Measurements from ENCODE around the gene GRIK3. TPM values are rescaled to one million over a fixed set of nuclear protein-coding genes. Genes with fewer than 3 reads are reported as not detected.

GRIK3 gene
- total and polyA plus RNA-seq, 2 experiments from 2014 or later, result 0.31 to 2.9 TPM

- Histone ChIP-seq H3K9me2 (ENCODE audit: insufficient read depth) (0 out of 2 replicates have a peak, but pooled peaks cover 2% of the 10 kb centered on the region), H4K20me1 (replicated peaks; ENCODE audit: insufficient read depth) (no peaks in the 10 kb centered on the region), H3K4me1 (ENCODE audit: insufficient read depth) (peaks cover 21% of the 10 kb centered on the region), H3K4me2 (no peak overlapping the region), H3F3A (replicated peaks; ENCODE audit: low read depth) (no peaks in the 10 kb centered on the region), H3K27ac (ENCODE audit: low read depth) (no peak overlapping the region), H3K4me3 (no peak overlapping the region), H2AFZ (no peak overlapping the region), H3K27me3 (ENCODE audit: insufficient read depth) (no peaks in the 10 kb centered on the region), H3K36me3 (ENCODE audit: insufficient read depth) (no peaks in the 10 kb centered on the region), H3K79me2 (replicated peaks; ENCODE audit: insufficient read depth) (no peaks in the 10 kb centered on the region)
- Mint-ChIP-seq H3K9me3 (no peaks in the 10 kb centered on the region; the same call in 2 of the 3 replicates), H3K27me3 (ENCODE audit: insufficient read depth, low read depth, poor library complexity) (peaks cover 17% of the 10 kb centered on the region), H3K4me1 (peaks cover 42% of the 10 kb centered on the region), H3K36me3 (ENCODE audit: low read depth) (no peaks in the 10 kb centered on the region; the same call in 2 of the 3 replicates), H3K4me3 (no peak overlapping the region), H3K27ac (no peak overlapping the region)
- DNase-seq (ENCODE audit: low spot score) (no peak), ATAC-seq (no peak)
- TF ChIP-seq ETS1 (IDR thresholded peaks at IDR 0.05) (no peak), POLR2AphosphoS5 (IDR thresholded peaks at IDR 0.05; ENCODE audit: low read depth) (no peak), CREB1 (CRISPR knock-in tag; IDR thresholded peaks at IDR 0.05; ENCODE audit: low read depth) (no peak), NANOG (IDR thresholded peaks at IDR 0.05; ENCODE audit: borderline replicate concordance) (no peak), EZH2 (IDR thresholded peaks at IDR 0.05; ENCODE audit: low read depth, unreplicated experiment) (no peak), STAT1 (IDR thresholded peaks at IDR 0.05; ENCODE audit: unreplicated experiment) (no peak), ZNF114 (CRISPR knock-in tag; IDR thresholded peaks at IDR 0.05) (no peak), CTCF (conservative IDR thresholded peaks at IDR 0.05; ENCODE audit: low read depth in 2 of 2) (no peak), EZH2phosphoT487 (IDR thresholded peaks at IDR 0.05; ENCODE audit: unreplicated experiment) (no peak), ZNF331 (CRISPR knock-in tag; IDR thresholded peaks at IDR 0.05; ENCODE audit: low read depth) (no peak), ZNF462 (CRISPR knock-in tag; IDR thresholded peaks at IDR 0.05) (no peak), JUNB (IDR thresholded peaks at IDR 0.05; ENCODE audit: unreplicated experiment) (no peak), REST (IDR thresholded peaks at IDR 0.05; ENCODE audit: unreplicated experiment) (no peak)
Measured at GRCh38 chr1:36775716-36776115, 258.6 kb downstream of the GRIK3 start.
